Astrocyte of the spinal cord (primary cell): Measurements from ENCODE around the gene PIEZO2.
A peak's percentile ranks its signal among the peaks of the same experiment; 100 is the strongest.

Experiments used
- DNase-seq: peaks from one replicate; pipeline ENCODE4 v3.0.0; 2011; ENCODE audit warnings: low read depth, low spot score
- H3K4me3 ChIP-seq: 2 replicates; pipeline ENCODE4 v1.5.1; 2011; ENCODE audit warnings: low read depth, mild to moderate bottlenecking, low read length, moderate library complexity
- in situ Hi-C: cut with HindIII; loops from 2 replicates; pipeline ENCODE4 v1.10.0; 2017; ENCODE audit warnings: low sequenced_read_pairs
- TF ChIP-seq, protein P1 (sequence below): IDR thresholded peaks from 2 replicates; pipeline ENCODE4 v1.5.1; 2012; ENCODE audit warnings: low read depth, mild to moderate bottlenecking, low read length, inconsistent platforms

PIEZO2 gene

DNA sequence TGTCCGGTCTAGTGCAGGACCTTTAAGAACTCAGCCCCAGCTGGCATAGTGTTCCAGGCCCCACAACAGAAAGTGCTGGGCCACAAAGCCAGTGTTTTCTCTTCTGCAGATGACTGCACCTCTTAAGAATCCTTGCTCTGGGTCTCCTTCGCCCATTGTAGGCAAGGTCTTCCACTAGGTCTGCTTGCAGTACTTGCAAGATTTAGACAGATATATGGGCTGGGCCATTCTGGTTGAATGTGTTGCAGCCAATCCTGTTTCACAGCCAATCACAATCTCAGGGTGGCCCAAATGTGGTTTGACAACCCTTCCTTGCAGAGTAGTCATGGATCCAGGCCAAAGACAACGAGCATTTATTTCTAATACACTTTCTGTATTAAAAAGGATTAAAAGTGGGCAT, 13.1 kb upstream of the PIEZO2 start:
- no peak overlapping the region for H3K4me3 ChIP-seq
- in situ Hi-C loops = no loop called here
- no peak for DNase-seq
- TF ChIP-seq, protein P1, sequence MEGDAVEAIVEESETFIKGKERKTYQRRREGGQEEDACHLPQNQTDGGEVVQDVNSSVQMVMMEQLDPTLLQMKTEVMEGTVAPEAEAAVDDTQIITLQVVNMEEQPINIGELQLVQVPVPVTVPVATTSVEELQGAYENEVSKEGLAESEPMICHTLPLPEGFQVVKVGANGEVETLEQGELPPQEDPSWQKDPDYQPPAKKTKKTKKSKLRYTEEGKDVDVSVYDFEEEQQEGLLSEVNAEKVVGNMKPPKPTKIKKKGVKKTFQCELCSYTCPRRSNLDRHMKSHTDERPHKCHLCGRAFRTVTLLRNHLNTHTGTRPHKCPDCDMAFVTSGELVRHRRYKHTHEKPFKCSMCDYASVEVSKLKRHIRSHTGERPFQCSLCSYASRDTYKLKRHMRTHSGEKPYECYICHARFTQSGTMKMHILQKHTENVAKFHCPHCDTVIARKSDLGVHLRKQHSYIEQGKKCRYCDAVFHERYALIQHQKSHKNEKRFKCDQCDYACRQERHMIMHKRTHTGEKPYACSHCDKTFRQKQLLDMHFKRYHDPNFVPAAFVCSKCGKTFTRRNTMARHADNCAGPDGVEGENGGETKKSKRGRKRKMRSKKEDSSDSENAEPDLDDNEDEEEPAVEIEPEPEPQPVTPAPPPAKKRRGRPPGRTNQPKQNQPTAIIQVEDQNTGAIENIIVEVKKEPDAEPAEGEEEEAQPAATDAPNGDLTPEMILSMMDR = no peak

DNA sequence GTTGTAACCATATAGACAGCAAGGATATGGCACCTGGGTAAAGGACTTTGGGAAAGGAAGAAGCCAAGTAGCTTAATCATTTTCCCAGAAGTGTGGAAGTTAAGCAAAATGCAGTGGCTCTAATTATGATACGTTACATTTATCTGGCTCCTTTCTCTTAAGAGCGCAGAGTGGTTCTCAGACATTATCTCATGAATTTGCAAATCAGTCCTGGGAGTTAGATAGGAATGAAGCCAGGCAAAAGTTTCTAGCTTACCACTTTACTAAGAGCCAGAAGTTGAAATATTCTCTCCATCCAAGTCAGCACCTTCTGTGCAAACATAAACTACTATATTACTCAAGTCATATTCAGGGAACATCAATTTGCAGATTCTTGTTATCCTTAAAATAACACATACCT, 10.9 kb upstream of the PIEZO2 start:
- in situ Hi-C loops = no loop called here
- no peak for DNase-seq
- no peak overlapping the region for H3K4me3 ChIP-seq
- TF ChIP-seq, protein P1 = no peak

DNA sequence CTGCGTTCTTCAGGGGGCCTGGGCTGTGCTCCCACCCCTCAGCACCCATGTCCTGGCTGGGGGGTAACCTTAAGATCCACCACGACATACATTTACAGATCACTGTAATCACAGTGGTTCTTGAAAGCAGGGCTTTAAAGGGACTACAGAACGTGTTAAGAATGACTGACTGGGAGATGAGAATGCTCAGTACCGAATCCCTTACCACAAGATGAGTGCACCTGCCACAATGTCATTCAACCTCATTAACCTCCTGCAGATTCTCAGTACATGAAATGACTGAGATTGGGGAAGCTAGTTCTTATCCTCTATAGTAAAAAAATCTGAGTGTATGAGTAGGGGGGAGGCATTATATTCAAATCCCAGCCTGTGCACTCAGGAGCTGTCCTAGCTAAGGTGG, 10.5 kb upstream of the PIEZO2 start:
- no peak for DNase-seq
- no peak overlapping the region for H3K4me3 ChIP-seq
- TF ChIP-seq, protein P1 = no peak
- in situ Hi-C loops = no loop called here

DNA sequence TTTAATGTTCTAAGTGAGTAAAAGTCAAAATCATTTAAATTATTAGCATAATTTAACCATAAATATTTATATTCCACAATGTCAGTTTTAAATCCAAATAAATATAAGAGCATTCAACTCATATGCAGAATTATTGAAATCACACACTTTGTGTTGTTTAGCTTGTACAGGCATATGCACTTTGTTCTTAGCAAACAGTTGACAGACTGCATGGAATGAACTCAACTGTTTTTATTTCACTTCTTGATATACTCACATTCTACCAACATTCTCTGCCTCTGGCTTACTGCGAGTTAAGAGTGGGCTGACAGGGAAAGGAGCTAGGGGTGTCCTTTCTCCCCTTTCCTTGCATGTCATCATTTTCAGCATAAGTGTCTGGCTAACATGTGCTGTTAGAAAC, 7.6 kb upstream of the PIEZO2 start:
- no peak for DNase-seq
- no peak overlapping the region for H3K4me3 ChIP-seq
- in situ Hi-C loops = no loop called here
- TF ChIP-seq, protein P1 = no peak

DNA sequence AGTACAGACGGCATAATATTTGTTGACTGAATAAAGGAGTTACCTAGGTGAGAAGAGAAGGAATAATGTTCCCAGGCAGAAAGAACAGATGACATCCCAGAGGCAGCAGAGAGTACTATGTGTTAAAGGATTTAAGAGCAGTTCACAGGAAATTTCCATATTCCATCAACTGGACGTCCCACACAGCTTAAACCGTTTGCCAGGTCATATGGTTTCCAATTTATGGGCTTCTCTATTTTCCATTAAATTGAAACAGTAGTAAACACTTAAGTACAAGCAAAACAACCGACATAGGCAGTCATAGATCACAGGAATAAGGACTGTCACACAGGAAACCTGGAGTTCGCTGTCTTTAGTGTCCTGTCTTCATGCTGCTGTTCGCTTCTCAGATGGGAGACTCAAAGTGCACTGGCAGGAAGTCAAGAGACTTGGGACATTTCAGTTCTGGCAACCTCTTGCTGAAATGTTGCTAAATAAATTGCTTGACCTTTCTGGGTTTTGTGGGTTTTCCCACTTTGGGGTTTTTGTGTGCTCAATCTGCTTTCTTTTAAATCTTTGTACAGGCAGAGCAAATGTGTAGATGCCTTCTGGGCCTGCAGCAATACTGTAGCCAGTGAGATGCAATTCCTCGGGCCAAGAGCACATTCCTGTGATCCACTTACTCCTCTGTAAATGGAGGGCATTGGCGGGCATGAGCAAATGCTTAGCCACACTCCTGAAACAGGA, 5.8 kb upstream of the PIEZO2 start:
- TF ChIP-seq, protein P1 = no peak
- no peak overlapping the region for H3K4me3 ChIP-seq
- in situ Hi-C loops = no loop called here
- DNase-seq = no peak

DNA sequence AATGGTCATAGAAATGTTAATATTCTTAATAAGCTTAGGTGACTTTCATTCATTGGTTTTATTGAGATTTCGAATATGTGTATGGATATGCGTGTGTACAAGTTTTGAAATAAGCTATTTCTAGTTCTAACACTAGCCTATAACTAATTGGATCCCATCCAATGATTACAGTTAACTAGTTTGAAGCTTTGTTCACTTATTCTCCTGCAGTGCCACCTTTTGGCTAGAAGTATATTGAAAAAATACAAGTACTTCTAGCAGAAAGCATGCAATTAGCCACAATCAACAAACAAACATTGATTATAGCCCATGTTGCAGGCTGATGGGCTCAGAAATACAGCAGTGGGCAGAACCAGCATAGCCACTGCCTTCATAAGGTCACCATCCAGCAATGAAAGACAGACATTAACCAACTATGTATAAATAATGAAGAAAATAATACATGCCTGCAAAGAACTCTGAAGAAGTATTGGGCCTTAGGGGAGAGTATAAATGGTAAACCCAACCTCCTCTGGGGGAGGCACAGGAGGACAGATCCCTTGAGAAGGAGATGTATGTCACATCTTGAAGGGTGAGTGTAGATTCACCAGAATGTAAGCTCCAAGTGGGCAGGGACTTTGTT, 5.1 kb upstream of the PIEZO2 start:
- in situ Hi-C loops = no loop called here
- TF ChIP-seq, protein P1 = peak; percentile 37
- peak; percentile 68 for DNase-seq
- no peak overlapping the region for H3K4me3 ChIP-seq
